ENCODE measurements around the gene P3H4. TPM values are rescaled to one million over a fixed set of nuclear protein-coding genes. Genes with fewer than 3 reads are reported as not detected.
"Not testable (repeated sequence)": the region's sequence is repeated elsewhere in the genome, so short reads cannot be mapped to it uniquely, and the experiment has no call there.

P3H4 gene, protein sequence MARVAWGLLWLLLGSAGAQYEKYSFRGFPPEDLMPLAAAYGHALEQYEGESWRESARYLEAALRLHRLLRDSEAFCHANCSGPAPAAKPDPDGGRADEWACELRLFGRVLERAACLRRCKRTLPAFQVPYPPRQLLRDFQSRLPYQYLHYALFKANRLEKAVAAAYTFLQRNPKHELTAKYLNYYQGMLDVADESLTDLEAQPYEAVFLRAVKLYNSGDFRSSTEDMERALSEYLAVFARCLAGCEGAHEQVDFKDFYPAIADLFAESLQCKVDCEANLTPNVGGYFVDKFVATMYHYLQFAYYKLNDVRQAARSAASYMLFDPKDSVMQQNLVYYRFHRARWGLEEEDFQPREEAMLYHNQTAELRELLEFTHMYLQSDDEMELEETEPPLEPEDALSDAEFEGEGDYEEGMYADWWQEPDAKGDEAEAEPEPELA
- 59.7 and 66.6 TPM in 2 replicates for total RNA-seq

DNA sequence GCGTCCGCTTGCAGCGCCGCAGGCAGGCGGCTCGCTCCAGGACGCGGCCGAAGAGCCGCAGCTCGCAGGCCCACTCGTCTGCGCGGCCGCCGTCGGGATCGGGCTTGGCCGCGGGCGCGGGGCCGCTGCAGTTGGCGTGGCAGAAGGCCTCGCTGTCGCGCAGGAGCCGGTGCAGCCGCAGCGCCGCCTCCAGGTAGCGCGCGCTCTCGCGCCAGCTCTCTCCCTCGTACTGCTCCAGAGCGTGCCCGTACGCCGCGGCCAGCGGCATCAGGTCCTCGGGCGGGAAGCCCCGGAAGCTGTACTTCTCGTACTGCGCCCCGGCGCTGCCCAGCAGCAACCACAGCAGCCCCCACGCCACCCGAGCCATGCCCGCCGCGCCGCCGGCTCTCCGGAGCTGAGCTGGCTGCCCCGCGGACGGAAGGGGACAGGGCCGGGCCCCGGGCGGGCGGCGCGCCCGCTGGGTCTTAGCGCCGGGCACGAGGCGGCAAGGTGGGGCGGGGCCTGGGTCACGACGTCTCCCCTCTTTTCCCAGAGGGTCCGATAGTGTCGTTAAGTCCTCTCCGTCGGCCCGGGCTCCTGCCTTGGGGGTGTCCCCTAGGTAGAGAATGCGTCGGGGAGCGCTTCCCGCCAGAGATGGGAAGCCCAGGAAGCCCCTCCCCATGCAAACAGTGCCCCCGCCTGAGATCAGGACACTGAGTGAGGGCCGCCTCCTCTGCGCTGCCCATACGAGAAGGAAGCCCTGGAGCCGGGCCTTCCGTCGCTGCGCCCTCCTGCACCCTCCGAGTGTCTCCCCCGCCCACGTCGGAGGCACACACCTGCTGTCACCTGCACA, at the start of gene P3H4:
Gene P3H4, minus strand, starts transcription at position 401 of the 832 bp plus-strand sequence. Its CDS starts 34 bp downstream, at position 367.
- Histone ChIP-seq H3K9me3 (ENCODE audit: low read depth, low read length) (no peaks in the 10 kb centered on the region), H3K4me1 (ENCODE audit: insufficient read depth, low read length) (peaks cover 26% of the 10 kb centered on the region), H4K20me1 (ENCODE audit: insufficient read depth, low read length) (peaks cover 40% of the 10 kb centered on the region), H3K27ac (ENCODE audit: low read depth, low read length) (peak within 1 kb of the TSS; percentile 70), H3K79me2 (ENCODE audit: insufficient read depth, low read length) (peaks cover 64% of the 10 kb centered on the region), H2AFZ (ENCODE audit: low read length) (peak within 1 kb of the TSS; percentile 98), H3K36me3 (ENCODE audit: insufficient read depth, low read length) (peaks cover 18% of the 10 kb centered on the region), H3K27me3 (ENCODE audit: insufficient read depth, low read length) (no peaks in the 10 kb centered on the region), H3K4me3 (ENCODE audit: insufficient read depth, low read length) (peak within 1 kb of the TSS; percentile 85), H3K4me2 (ENCODE audit: insufficient read depth, low read length) (peak within 1 kb of the TSS; percentile 88)
- TF ChIP-seq, protein P1, sequence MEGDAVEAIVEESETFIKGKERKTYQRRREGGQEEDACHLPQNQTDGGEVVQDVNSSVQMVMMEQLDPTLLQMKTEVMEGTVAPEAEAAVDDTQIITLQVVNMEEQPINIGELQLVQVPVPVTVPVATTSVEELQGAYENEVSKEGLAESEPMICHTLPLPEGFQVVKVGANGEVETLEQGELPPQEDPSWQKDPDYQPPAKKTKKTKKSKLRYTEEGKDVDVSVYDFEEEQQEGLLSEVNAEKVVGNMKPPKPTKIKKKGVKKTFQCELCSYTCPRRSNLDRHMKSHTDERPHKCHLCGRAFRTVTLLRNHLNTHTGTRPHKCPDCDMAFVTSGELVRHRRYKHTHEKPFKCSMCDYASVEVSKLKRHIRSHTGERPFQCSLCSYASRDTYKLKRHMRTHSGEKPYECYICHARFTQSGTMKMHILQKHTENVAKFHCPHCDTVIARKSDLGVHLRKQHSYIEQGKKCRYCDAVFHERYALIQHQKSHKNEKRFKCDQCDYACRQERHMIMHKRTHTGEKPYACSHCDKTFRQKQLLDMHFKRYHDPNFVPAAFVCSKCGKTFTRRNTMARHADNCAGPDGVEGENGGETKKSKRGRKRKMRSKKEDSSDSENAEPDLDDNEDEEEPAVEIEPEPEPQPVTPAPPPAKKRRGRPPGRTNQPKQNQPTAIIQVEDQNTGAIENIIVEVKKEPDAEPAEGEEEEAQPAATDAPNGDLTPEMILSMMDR (IDR thresholded peaks at IDR 0.05; ENCODE audit: extremely low read depth, low read depth, low read length), result peak; percentile 46
- DNase-seq (ENCODE audit: insufficient read length, low spot score, missing footprints), result peak; percentile 98

DNA sequence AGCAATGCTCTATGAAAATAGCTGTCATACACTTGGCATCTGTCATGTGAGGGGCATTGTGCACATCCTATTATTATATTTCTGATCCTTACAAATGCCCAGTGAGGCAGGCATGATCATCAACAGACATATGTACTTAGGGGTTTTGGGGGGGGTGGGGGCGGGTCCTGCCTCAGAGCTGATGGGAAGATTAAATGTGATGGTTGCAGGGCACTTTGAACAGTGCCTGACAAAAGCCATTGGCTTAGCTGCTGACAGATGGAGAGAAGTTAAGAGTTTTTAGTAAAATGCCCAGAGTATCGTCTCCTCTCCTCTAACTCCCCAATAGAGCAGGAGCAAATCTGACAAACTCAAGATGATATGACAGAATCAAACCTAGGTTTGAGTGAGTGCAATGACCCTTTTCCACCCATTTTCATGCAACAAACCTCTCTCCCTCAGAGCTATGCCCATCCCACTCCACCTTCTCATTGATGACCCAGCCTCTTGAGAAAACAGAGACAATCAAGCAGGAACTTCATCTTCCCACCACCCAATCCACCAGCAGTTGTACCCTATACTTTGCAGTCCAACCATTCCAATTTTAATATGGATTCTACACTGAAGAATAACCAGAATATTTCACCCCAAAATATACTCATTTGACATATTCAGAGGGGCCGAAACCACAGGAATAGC, 48.6 kb upstream of the P3H4 start:
- Histone ChIP-seq H3K9me3 (ENCODE audit: low read depth, low read length) (no peaks in the 10 kb centered on the region), H3K79me2 (ENCODE audit: insufficient read depth, low read length) (peaks cover 74% of the 10 kb centered on the region), H3K27me3 (ENCODE audit: insufficient read depth, low read length) (no peaks in the 10 kb centered on the region), H3K4me3 (ENCODE audit: insufficient read depth, low read length) (no peak overlapping the region), H3K4me1 (ENCODE audit: insufficient read depth, low read length) (peaks cover 9% of the 10 kb centered on the region), H2AFZ (ENCODE audit: low read length) (no peak overlapping the region), H4K20me1 (ENCODE audit: insufficient read depth, low read length) (peaks cover 41% of the 10 kb centered on the region), H3K36me3 (ENCODE audit: insufficient read depth, low read length) (no peaks in the 10 kb centered on the region), H3K27ac (ENCODE audit: low read depth, low read length) (no peak overlapping the region), H3K4me2 (ENCODE audit: insufficient read depth, low read length) (no peak overlapping the region)
- no peak for DNase-seq (ENCODE audit: insufficient read length, low spot score, missing footprints)
- TF ChIP-seq, protein P1 (IDR thresholded peaks at IDR 0.05; ENCODE audit: extremely low read depth, low read depth, low read length), result no peak

GRCh38 chr17:41851382-41851781, 39.6 kb upstream of the P3H4 start:
- not testable (repeated sequence) for H3K9me3 ChIP-seq (ENCODE audit: low read depth, low read length); DNase-seq (ENCODE audit: insufficient read length, low spot score, missing footprints); H3K4me3 ChIP-seq (ENCODE audit: insufficient read depth, low read length); H2AFZ ChIP-seq (ENCODE audit: low read length); H3K4me2 ChIP-seq (ENCODE audit: insufficient read depth, low read length); H3K4me1 ChIP-seq (ENCODE audit: insufficient read depth, low read length); H3K27ac ChIP-seq (ENCODE audit: low read depth, low read length); H3K27me3 ChIP-seq (ENCODE audit: insufficient read depth, low read length)
- peaks cover 46% of the 10 kb centered on the region for H3K79me2 ChIP-seq (ENCODE audit: insufficient read depth, low read length)
- peaks cover 26% of the 10 kb centered on the region for H4K20me1 ChIP-seq (ENCODE audit: insufficient read depth, low read length)
- H3K36me3 ChIP-seq (ENCODE audit: insufficient read depth, low read length), result peaks cover 16% of the 10 kb centered on the region

GRCh38 chr17:41849251-41849990, 37.7 kb upstream of the P3H4 start:
- Histone ChIP-seq H3K4me2 (ENCODE audit: insufficient read depth, low read length) (no peak overlapping the region), H4K20me1 (ENCODE audit: insufficient read depth, low read length) (peaks cover 26% of the 10 kb centered on the region), H3K9me3 (ENCODE audit: low read depth, low read length) (no peaks in the 10 kb centered on the region), H3K4me1 (ENCODE audit: insufficient read depth, low read length) (peaks cover 9% of the 10 kb centered on the region), H3K27me3 (ENCODE audit: insufficient read depth, low read length) (no peaks in the 10 kb centered on the region), H3K36me3 (ENCODE audit: insufficient read depth, low read length) (peaks cover 11% of the 10 kb centered on the region), H3K4me3 (ENCODE audit: insufficient read depth, low read length) (no peak overlapping the region), H3K79me2 (ENCODE audit: insufficient read depth, low read length) (peaks cover 39% of the 10 kb centered on the region), H3K27ac (ENCODE audit: low read depth, low read length) (no peak overlapping the region), H2AFZ (ENCODE audit: low read length) (no peak overlapping the region)
- TF ChIP-seq, protein P1 (IDR thresholded peaks at IDR 0.05; ENCODE audit: extremely low read depth, low read depth, low read length), result no peak
- DNase-seq (ENCODE audit: insufficient read length, low spot score, missing footprints), result no peak
